SK-MEL-5 (cell line): ENCODE measurements around the gene IL17RE. TPM values are rescaled to one million over a fixed set of nuclear protein-coding genes. Genes with fewer than 3 reads are reported as not detected.

Source experiments
- DNase-seq: peaks from one replicate; pipeline ENCODE4 v3.0.0-alpha.2; 2016; ENCODE audit warnings: low read depth, low spot score
- in situ Hi-C: cut with HindIII; loops from 2 replicates; pipeline ENCODE4 v1.10.0; 2016; ENCODE audit warnings: low sequenced_read_pairs, high pct_unique_total_duplicates, low pct_unique_long_range_greater_than_20kb
- small RNA-seq, 2 experiments: library from RNA; depleted of rRNA; stranded (forward); fragments of <200 nt; gene quantifications; one replicate each; pipeline ENCODE3, GENCODE V24; 2014
- total RNA-seq: library from RNA; depleted of rRNA; stranded (reverse); fragments of >200 nt; shearing (Covaris generic); gene quantifications from 2 replicates; pipeline ENCODE4 v1.2.3, GENCODE V29; 2014; rRNA removed

The IL17RE gene
- total RNA-seq, 1 experiment from 2014 or later, result 0.29 TPM

DNA sequence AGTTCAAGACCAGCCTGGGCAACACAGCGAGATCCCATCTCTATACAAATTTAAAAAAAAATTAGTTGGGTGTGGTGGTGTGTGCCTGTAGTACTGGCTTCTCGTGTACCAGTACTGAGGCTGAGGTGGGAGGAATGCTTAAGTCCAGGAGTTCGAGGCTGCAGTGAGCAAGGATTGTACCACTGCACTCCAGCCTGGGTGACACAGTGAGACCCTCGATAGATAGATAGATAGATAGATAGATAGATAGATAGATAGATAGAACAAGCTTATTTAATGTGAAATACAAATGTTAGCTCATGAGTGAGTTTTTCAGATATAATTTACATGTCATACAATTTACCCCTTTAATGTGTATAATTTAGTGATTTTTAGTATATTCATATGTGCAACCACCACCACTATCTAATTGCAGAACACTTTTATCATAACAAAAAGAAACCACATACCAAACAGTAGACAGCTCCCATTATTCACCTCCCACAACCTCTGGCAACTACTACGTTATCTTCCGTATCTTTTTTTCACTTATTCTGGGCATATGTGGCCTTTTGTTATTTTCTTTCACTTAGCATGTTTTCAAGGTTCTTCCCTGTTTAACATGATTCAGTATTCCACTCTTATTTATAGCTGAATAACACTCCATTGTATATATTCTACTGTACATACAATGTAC, 62.7 kb downstream of the IL17RE start:
- in situ Hi-C loops, result loop anchor here (25.0 kb wide), 1 partner anchor 153 kb away; the partner anchor contains the start of gene TTLL3
- DNase-seq, result no peak

Small RNAs within 50 kb of the gene (small RNA-seq; reads per million reads assigned to genes)
- gene RNU6-882P, result 0 reads per million in 2 experiments

Other genes with a start within 250 kb of the IL17RE start
- gene CPNE9, start 199.0 kb upstream of the IL17RE start, total RNA-seq, result 0.53 and 0.79 TPM in 2 replicates
- 17.7 and 18.8 TPM in 2 replicates for gene BRPF1, start 171.1 kb upstream of the IL17RE start, total RNA-seq
- 11.0 and 16.0 TPM in 2 replicates for gene OGG1, start 152.9 kb upstream of the IL17RE start, total RNA-seq
- 0.19 and 0.32 TPM in 2 replicates for gene CAMK1, start 132.9 kb upstream of the IL17RE start, total RNA-seq
- gene TADA3, start 110.4 kb upstream of the IL17RE start, total RNA-seq, result 74.0 and 75.7 TPM in 2 replicates
- 251 and 255 TPM in 2 replicates for gene ARPC4, start 109.8 kb upstream of the IL17RE start, total RNA-seq
- 4.2 and 4.4 TPM in 2 replicates for gene TTLL3, start 92.6 kb upstream of the IL17RE start, total RNA-seq
- gene RPUSD3, start 58.8 kb upstream of the IL17RE start, total RNA-seq, result 125 and 127 TPM in 2 replicates
- gene CIDEC, start 22.6 kb upstream of the IL17RE start, total RNA-seq, result 0.24 and 0.71 TPM in 2 replicates
- gene JAGN1, start 12.2 kb upstream of the IL17RE start, total RNA-seq, result 42.9 and 45.2 TPM in 2 replicates
- 49.0 and 49.1 TPM in 2 replicates for gene IL17RC, start 14.2 kb downstream of the IL17RE start, total RNA-seq
- 47.7 and 50.2 TPM in 2 replicates for gene CRELD1, start 31.0 kb downstream of the IL17RE start, total RNA-seq
- 0.34 and 0.51 TPM in 2 replicates for gene PRRT3, start 49.6 kb downstream of the IL17RE start, total RNA-seq
- gene EMC3, start 84.0 kb downstream of the IL17RE start, total RNA-seq, result 213 and 253 TPM in 2 replicates
- gene FANCD2, start 123.6 kb downstream of the IL17RE start, total RNA-seq, result 28.9 and 29.5 TPM in 2 replicates
- not detected in 2 replicates for gene FANCD2OS, start 205.4 kb downstream of the IL17RE start, total RNA-seq
- 93.4 and 102 TPM in 2 replicates for gene BRK1, start 212.8 kb downstream of the IL17RE start, total RNA-seq
- 30.8 and 34.7 TPM in 2 replicates for gene VHL, start 238.9 kb downstream of the IL17RE start, total RNA-seq